Liver (tissue), 9 donors: ENCODE data around the gene HMX1. TPM values are rescaled to one million over a fixed set of nuclear protein-coding genes. Genes with fewer than 3 reads are reported as not detected.

Experiments used
- DNase-seq: peaks from one replicate; pipeline ENCODE4 v3.0.0-alpha.2; 2017; ENCODE audit warnings: low spot score
- H3K27ac ChIP-seq, 2 donors: one replicate each; pipeline ENCODE4 v1.7.0; 2013; ENCODE audit warnings: inconsistent platforms in 2 of 2, low read length in 2 of 2, control low read depth in 1 of 2, low read depth in 1 of 2, mild to moderate bottlenecking in 1 of 2
- H3K27me3 ChIP-seq, 4 donors: one replicate each; pipeline versions ENCODE4 v1.6.1 to v1.7.0; 2013; ENCODE audit warnings: low read length in 3 of 4, inconsistent platforms in 1 of 4, mild to moderate bottlenecking in 1 of 4, moderate library complexity in 1 of 4; ENCODE audit not compliant: control insufficient read depth in 4 of 4, insufficient read depth in 4 of 4
- H3K36me3 ChIP-seq, 4 donors: one replicate each; pipeline versions ENCODE4 v1.6.1 to v1.7.0; 2013; ENCODE audit warnings: low read length in 3 of 4, mild to moderate bottlenecking in 3 of 4, low read depth in 1 of 4, moderate library complexity in 1 of 4; ENCODE audit not compliant: control insufficient read depth in 4 of 4, insufficient read depth in 3 of 4
- H3K4me1 ChIP-seq, 4 donors: one replicate each; pipeline versions ENCODE4 v1.6.1 to v1.7.0; 2013; ENCODE audit warnings: low read length in 3 of 4, mild to moderate bottlenecking in 3 of 4, moderate library complexity in 1 of 4; ENCODE audit not compliant: control insufficient read depth in 4 of 4, insufficient read depth in 4 of 4
- H3K4me3 ChIP-seq, 3 donors: one replicate each; pipeline versions ENCODE4 v1.6.1 to v1.7.0; 2013; ENCODE audit warnings: low read length in 3 of 3, control low read depth in 1 of 3, low read depth in 1 of 3, mild to moderate bottlenecking in 1 of 3
- H3K9ac ChIP-seq, 2 donors: one replicate each; pipeline ENCODE4 v1.7.0; 2013; ENCODE audit warnings: low read length in 2 of 2, mild to moderate bottlenecking in 2 of 2, moderate library complexity in 2 of 2, control low read depth in 1 of 2, low read depth in 1 of 2
- H3K9me3 ChIP-seq, 4 donors: one replicate each; pipeline versions ENCODE4 v1.6.1 to v1.7.0; 2013; ENCODE audit warnings: low read length in 3 of 4; ENCODE audit not compliant: control insufficient read depth in 4 of 4
- EGR1 ChIP-seq, 2 donors: IDR thresholded peaks; 2 replicates each; pipeline ENCODE4 v1.6.1; 2016 to 2018; ENCODE audit warnings: antibody characterized with exemption in 2 of 2, low read depth in 2 of 2
- FOXA2 ChIP-seq: IDR thresholded peaks from 2 replicates; pipeline ENCODE4 v1.6.1; 2016; ENCODE audit warnings: antibody characterized with exemption
- HNF4A ChIP-seq, 2 donors: conservative IDR thresholded peaks; 2 replicates each; pipeline ENCODE4 v1.6.1; 2016; ENCODE audit warnings: antibody characterized with exemption in 2 of 2, mild to moderate bottlenecking in 2 of 2
- HNF4G ChIP-seq: IDR thresholded peaks from 2 replicates; pipeline ENCODE4 v1.6.1; 2016; ENCODE audit warnings: antibody characterized with exemption
- JUND ChIP-seq, 2 donors: IDR thresholded peaks; 2 replicates each; pipeline ENCODE4 v1.6.1; 2016; ENCODE audit warnings: antibody characterized with exemption in 2 of 2
- NR2F2 ChIP-seq: IDR thresholded peaks from 2 replicates; pipeline ENCODE4 v1.6.1; 2016; ENCODE audit warnings: antibody characterized with exemption
- RAD21 ChIP-seq, 2 donors: IDR thresholded peaks; 2 replicates each; pipeline ENCODE4 v1.6.1; 2016; ENCODE audit warnings: antibody characterized with exemption in 2 of 2, mild to moderate bottlenecking in 2 of 2
- TAF1 ChIP-seq: conservative IDR thresholded peaks from 2 replicates; pipeline ENCODE4 v1.6.1; 2016; ENCODE audit warnings: antibody characterized with exemption, mild to moderate bottlenecking
- YY1 ChIP-seq: IDR thresholded peaks from 2 replicates; pipeline ENCODE4 v1.6.1; 2016; ENCODE audit warnings: antibody characterized with exemption, mild to moderate bottlenecking
- ZBTB33 ChIP-seq: IDR thresholded peaks from 2 replicates; pipeline ENCODE4 v1.6.1; 2016; ENCODE audit warnings: antibody characterized with exemption
- WGBS: extraction: QIAGEN DNeasy Blood & Tissue Kit; methylation state at CpG from one replicate; pipeline ENCODE4 v1.1.7; 2013; 5-methylcytosine and 5-hydroxymethylcytosine counted together
- polyA plus RNA-seq, 2 donors: library from polyadenylated mRNA; stranded (reverse) in 1 of 2; unstranded in 1 of 2; fragments of 200-250 nt in 1 of 2; fragments of >200 nt in 1 of 2; fragmentation: Nextera tagmentation in 1 of 2; extraction: Ambion mirVana in 1 of 2; gene quantifications; one replicate each; pipeline versions ENCODE4 v1.2.1 to v1.2.3, GENCODE V29; 2013 to 2015
- total RNA-seq, 2 donors: library from RNA; depleted of rRNA; stranded (reverse); fragments of >200 nt; gene quantifications; one replicate each; pipeline ENCODE4 v1.2.3, GENCODE V29; 2014
- TF ChIP-seq, protein P1 (sequence below): fragments of 150-350 bp; IDR thresholded peaks from 2 replicates; pipeline ENCODE4 v1.5.1; 2017; ENCODE audit warnings: improper control_type of control experiment, low read depth, low read length; ENCODE audit not compliant: missing input control
- donor health status: healthy.
- donor health status: healthy.
- donor health status: healthy.
- donor health status: healthy.
- donor health status: healthy.

The HMX1 gene
- total and polyA plus RNA-seq, 4 donors = not detected

- no peak overlapping the region for H3K27ac ChIP-seq
- peaks cover 0 to 3% (median 1%) of the 10 kb centered on the region in 4 donors for H3K27me3 ChIP-seq
- no peak for DNase-seq
- H3K9me3 ChIP-seq = peaks cover 0 to 3% (median 1%) of the 10 kb centered on the region in 4 donors
- TF ChIP-seq EGR1 (IDR thresholded peaks at IDR 0.05; ENCODE audit: low read depth in 2 of 2) (no peak), TAF1 (no peak), FOXA2 (no peak), HNF4G (no peak), NR2F2 (no peak), JUND (IDR thresholded peaks at IDR 0.05) (no peak), ZBTB33 (no peak), YY1 (no peak), HNF4A (conservative IDR thresholded peaks at IDR 0.05) (no peak)
- TF ChIP-seq, protein P1, sequence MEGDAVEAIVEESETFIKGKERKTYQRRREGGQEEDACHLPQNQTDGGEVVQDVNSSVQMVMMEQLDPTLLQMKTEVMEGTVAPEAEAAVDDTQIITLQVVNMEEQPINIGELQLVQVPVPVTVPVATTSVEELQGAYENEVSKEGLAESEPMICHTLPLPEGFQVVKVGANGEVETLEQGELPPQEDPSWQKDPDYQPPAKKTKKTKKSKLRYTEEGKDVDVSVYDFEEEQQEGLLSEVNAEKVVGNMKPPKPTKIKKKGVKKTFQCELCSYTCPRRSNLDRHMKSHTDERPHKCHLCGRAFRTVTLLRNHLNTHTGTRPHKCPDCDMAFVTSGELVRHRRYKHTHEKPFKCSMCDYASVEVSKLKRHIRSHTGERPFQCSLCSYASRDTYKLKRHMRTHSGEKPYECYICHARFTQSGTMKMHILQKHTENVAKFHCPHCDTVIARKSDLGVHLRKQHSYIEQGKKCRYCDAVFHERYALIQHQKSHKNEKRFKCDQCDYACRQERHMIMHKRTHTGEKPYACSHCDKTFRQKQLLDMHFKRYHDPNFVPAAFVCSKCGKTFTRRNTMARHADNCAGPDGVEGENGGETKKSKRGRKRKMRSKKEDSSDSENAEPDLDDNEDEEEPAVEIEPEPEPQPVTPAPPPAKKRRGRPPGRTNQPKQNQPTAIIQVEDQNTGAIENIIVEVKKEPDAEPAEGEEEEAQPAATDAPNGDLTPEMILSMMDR = no peak
- 70% methylated on average over 16 of the region's 16 CpGs for WGBS
- H3K36me3 ChIP-seq = no peaks in the 10 kb centered on the region
- no peak overlapping the region for H3K4me3 ChIP-seq
- no peak overlapping the region for H3K9ac ChIP-seq
- H3K4me1 ChIP-seq = no peaks in the 10 kb centered on the region
These were observed 48.1 kb upstream of the HMX1 start for GRCh38 chr4:8919651-8920288.

DNA sequence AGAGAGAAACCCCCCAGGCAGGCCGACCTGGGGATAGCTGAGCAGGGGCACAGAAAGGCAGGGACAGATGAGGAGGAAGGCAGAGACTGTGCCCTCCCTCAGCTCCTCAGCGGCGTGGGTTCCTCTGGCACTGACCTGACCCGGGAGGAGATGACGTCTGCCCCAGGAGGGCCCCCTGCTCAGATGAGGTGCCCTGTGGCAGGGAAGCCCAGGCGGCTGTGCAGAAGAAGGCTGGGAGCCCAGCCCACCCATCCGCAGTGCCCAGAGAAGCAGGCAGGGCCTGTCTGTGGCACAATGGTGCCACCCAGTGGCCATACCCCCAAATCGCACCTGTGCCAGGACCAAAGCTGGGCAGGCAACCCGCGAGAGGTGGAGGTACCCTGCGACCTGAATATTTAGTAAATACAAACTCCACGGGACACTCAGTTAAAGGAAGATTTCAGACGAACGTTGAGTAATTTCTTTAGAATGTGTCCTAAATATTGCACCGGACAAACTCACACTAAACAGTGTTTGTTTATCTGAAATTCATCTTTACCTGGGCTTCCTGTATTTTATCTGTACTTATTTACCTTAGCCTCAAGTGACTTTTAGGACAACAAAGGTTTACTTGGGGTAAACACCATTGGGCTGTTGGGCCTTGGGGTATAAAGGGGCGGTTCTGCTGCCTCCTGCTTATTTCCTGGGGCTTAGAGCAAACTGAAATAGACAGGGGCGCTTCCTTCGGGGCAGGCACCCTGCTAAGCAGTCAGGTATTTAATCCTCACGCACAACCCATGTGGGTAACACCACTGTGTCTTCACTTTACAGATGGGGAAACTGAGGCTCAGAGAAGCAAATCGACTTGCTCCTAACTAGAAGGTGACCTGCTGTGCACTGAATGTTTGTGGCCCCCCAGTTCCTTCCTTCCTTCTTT lies 46.5 kb upstream of the HMX1 start:
- Histone ChIP-seq H3K4me1 (no peaks in the 10 kb centered on the region), H3K9me3 (peaks cover 0 to 3% (median 1%) of the 10 kb centered on the region in 4 donors), H3K9ac (no peak overlapping the region), H3K4me3 (no peak overlapping the region), H3K27ac (no peak overlapping the region), H3K36me3 (no peaks in the 10 kb centered on the region), H3K27me3 (peaks cover 0 to 3% (median 1%) of the 10 kb centered on the region in 4 donors)
- TF ChIP-seq TAF1 = no peak
- TF ChIP-seq, protein P1 = peak; percentile 88
- TF ChIP-seq RAD21 (IDR thresholded peaks at IDR 0.05) = peak; percentile 86 to 91
- TF ChIP-seq HNF4G = no peak
- WGBS = 14% methylated on average over 20 of the region's 20 CpGs
- peak; percentile 74 for DNase-seq
